GM06990 (cell line): Measurements from ENCODE around the gene TBC1D2.

ENCODE experiments used
- DNase-seq: peaks from one replicate; pipeline ENCODE4 v3.0.0-alpha.2; 2011; ENCODE audit not compliant: insufficient read length; ENCODE audit errors: extremely low read depth
- H3K27me3 ChIP-seq: replicated peaks from 2 replicates; pipeline ENCODE4 v1.6.0; 2011; ENCODE audit warnings: low read length; ENCODE audit not compliant: control insufficient read depth, insufficient read depth
- H3K36me3 ChIP-seq: 2 replicates; pipeline ENCODE4 v1.5.1; 2011; ENCODE audit warnings: low read length; ENCODE audit not compliant: control insufficient read depth, insufficient read depth
- H3K4me3 ChIP-seq: replicated peaks from 2 replicates; pipeline ENCODE4 v1.5.1; 2011; ENCODE audit warnings: low read depth, mild to moderate bottlenecking, control low read depth, low read length
- TF ChIP-seq, protein P1 (sequence below): IDR thresholded peaks from 2 replicates; pipeline ENCODE4 v1.5.1; 2011; ENCODE audit warnings: low read length, control low read depth, mild to moderate bottlenecking, inconsistent platforms; ENCODE audit not compliant: insufficient read depth, poor library complexity, severe bottlenecking

TBC1D2 gene

GRCh38 chr9:98264516-98264915, 9.1 kb upstream of the TBC1D2 start:
- DNase-seq, result no peak

DNA sequence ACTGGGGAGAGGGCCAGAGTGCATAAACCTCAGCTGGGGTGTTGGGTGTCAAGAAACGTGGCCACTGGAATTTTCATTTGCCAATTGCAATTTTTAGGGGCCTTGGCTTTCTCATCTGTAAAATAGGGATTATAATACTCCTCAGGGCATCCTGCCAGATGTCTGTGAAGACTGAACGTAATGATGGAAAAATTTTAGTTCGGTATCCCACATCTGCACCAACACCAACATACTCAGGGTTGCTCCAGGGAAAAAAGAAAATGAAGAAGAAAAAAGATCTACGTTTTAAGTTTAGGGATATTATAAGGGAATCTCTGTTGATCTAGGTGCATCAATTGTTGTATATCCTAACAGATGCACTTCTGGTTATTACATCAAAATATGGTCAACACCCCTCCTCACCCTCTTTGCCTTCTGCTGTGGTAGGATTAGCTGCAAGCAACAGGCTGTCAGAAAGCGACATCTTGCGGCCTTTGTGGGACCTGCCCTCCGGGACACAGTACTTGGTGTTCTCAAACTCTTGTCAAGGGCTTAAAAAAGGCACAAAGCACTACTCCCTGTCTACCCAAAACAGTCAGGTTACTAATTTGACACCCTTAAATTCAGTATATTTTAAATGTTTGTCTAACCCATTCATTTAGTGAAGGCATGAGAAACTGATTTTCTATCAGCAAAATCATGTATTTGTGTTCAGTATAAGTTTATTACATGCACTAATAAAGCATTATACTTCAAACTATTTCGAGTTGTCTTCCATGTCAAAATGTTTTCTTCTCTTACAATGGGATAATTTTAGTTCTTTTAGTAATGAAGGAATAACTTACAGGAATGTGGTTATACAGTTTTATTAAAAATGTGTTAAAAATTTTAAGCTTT, 8.3 kb upstream of the TBC1D2 start:
- Histone ChIP-seq H3K36me3 (no peaks in the 10 kb centered on the region), H3K4me3 (no peak overlapping the region), H3K27me3 (no peaks in the 10 kb centered on the region)
- peak; percentile 32 for DNase-seq
- TF ChIP-seq, protein P1, sequence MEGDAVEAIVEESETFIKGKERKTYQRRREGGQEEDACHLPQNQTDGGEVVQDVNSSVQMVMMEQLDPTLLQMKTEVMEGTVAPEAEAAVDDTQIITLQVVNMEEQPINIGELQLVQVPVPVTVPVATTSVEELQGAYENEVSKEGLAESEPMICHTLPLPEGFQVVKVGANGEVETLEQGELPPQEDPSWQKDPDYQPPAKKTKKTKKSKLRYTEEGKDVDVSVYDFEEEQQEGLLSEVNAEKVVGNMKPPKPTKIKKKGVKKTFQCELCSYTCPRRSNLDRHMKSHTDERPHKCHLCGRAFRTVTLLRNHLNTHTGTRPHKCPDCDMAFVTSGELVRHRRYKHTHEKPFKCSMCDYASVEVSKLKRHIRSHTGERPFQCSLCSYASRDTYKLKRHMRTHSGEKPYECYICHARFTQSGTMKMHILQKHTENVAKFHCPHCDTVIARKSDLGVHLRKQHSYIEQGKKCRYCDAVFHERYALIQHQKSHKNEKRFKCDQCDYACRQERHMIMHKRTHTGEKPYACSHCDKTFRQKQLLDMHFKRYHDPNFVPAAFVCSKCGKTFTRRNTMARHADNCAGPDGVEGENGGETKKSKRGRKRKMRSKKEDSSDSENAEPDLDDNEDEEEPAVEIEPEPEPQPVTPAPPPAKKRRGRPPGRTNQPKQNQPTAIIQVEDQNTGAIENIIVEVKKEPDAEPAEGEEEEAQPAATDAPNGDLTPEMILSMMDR, result peak; percentile 97

More at GRCh38 chr9:98264516-98264915, 9.1 kb upstream of the TBC1D2 start:
- TF ChIP-seq, protein P1, result no peak
- H3K36me3 ChIP-seq, result no peaks in the 10 kb centered on the region
- H3K4me3 ChIP-seq, result no peak overlapping the region
- H3K27me3 ChIP-seq, result no peaks in the 10 kb centered on the region

DNA sequence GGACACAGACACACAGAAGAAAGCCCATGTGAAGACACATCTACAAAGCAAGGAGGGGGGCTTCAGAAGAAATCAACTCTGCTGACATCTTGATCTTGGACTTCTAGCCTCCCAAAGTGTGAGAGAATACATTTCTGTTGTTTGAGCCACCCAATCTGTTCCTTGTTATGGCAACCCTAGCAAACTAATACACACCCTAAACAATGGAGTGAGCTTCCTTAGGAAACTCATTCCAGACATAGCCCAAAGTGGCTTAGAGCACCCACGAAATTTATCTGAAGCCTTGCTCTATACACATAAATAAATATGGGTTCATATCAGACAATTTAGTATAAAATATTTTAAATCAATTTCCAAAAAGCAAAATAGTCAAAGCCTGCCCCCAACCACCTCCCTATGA, 7.6 kb upstream of the TBC1D2 start:
- TF ChIP-seq, protein P1, result no peak
- H3K27me3 ChIP-seq, result no peaks in the 10 kb centered on the region
- DNase-seq, result no peak
- H3K36me3 ChIP-seq, result no peaks in the 10 kb centered on the region
- H3K4me3 ChIP-seq, result no peak overlapping the region

GRCh38 chr9:98262056-98262455, 6.6 kb upstream of the TBC1D2 start:
- Histone ChIP-seq H3K4me3 (no peak overlapping the region), H3K27me3 (no peaks in the 10 kb centered on the region), H3K36me3 (no peaks in the 10 kb centered on the region)
- DNase-seq, result no peak
- TF ChIP-seq, protein P1, result no peak

DNA sequence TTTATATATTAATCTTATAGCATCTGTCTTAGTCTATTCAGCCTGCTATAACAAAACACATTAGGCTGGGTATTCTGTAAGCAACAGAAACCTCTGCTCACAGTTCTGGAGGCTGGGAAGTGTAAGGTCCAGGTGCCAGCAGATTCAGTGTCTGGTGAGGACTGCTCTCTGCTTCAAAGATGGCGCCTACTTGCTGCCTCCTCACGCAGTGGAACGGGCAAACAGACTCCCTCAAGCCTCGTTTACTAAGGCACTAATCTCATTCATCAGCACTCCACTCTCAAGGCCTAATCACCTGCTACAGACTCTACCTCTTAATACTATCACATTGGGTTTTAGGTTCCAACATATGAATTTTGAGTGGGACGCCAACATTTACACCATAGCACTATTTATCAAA, 5.2 kb upstream of the TBC1D2 start:
- TF ChIP-seq, protein P1, result no peak
- H3K27me3 ChIP-seq, result no peaks in the 10 kb centered on the region
- no peak for DNase-seq
- no peaks in the 10 kb centered on the region for H3K36me3 ChIP-seq
- H3K4me3 ChIP-seq, result no peak overlapping the region

GRCh38 chr9:98259791-98260190, 4.3 kb upstream of the TBC1D2 start:
- Histone ChIP-seq H3K4me3 (no peak overlapping the region), H3K27me3 (no peaks in the 10 kb centered on the region), H3K36me3 (no peaks in the 10 kb centered on the region)
- TF ChIP-seq, protein P1, result no peak
- DNase-seq, result no peak
